Forelimb muscle (tissue), 1 donor: ENCODE results near the gene IGF1R. TPM values are rescaled to one million over a fixed set of nuclear protein-coding genes. Genes with fewer than 3 reads are reported as not detected.
"Not testable (repeated sequence)": the region's sequence is repeated elsewhere in the genome, so short reads cannot be mapped to it uniquely, and the experiment has no call there.

Experiments used
- DNase-seq: peaks from one replicate; pipeline ENCODE4 v3.0.0-alpha.2; 2013; ENCODE audit warnings: low read depth
- polyA plus RNA-seq: library from polyadenylated mRNA; unstranded; fragments of 120-200 nt; gene quantifications from one replicate; pipeline ENCODE4 v1.2.1, GENCODE V29; 2013; ENCODE audit not compliant: insufficient read length

IGF1R gene
- polyA plus RNA-seq, 1 donor, result 14.9 TPM

- no peak for DNase-seq
Observed at GRCh38 chr15:98997755-98998154, 349.4 kb downstream of the IGF1R start.

GRCh38 chr15:98998279-98998678 lies 349.9 kb downstream of the IGF1R start:
- DNase-seq, result no peak

- DNase-seq, result no peak
Observed at GRCh38 chr15:98999233-98999632, 350.9 kb downstream of the IGF1R start.

- no peak for DNase-seq
Observed at GRCh38 chr15:99002226-99002625, 353.9 kb downstream of the IGF1R start.

GRCh38 chr15:99003317-99003716 lies 355.0 kb downstream of the IGF1R start:
- DNase-seq, result not testable (repeated sequence)

- DNase-seq, result not testable (repeated sequence)
Observed at GRCh38 chr15:99004998-99005974, 356.9 kb downstream of the IGF1R start.

- no peak for DNase-seq
Observed at GRCh38 chr15:99006146-99006545, 357.8 kb downstream of the IGF1R start.

- DNase-seq, result no peak
Observed at GRCh38 chr15:99006904-99007495, 358.7 kb downstream of the IGF1R start.

- no peak for DNase-seq
Observed at GRCh38 chr15:99009741-99010330, 361.5 kb downstream of the IGF1R start.

- DNase-seq, result no peak
Observed at GRCh38 chr15:99010768-99011167, 362.4 kb downstream of the IGF1R start.
